Ectodermal cell (in vitro differentiated cells): ENCODE data around the gene NXPH1.
"Not testable (repeated sequence)": the region's sequence is repeated elsewhere in the genome, so short reads cannot be mapped to it uniquely, and the experiment has no call there.

ENCODE experiments used
- H3K27ac ChIP-seq: 2 replicates; pipeline ENCODE4 v1.7.0; 2013; ENCODE audit warnings: mild to moderate bottlenecking, low read depth, low read length; ENCODE audit not compliant: insufficient read depth, poor library complexity, severe bottlenecking
- H3K27me3 ChIP-seq: 2 replicates; pipeline ENCODE4 v1.7.0; 2013; ENCODE audit warnings: mild to moderate bottlenecking, low read length; ENCODE audit not compliant: insufficient read depth, control insufficient read depth, poor library complexity, severe bottlenecking
- H3K36me3 ChIP-seq: one replicate; pipeline ENCODE4 v1.7.0; 2013; ENCODE audit warnings: low read length; ENCODE audit not compliant: control insufficient read depth, insufficient read depth
- H3K4me1 ChIP-seq: one replicate; pipeline ENCODE4 v1.7.0; 2013; ENCODE audit warnings: low read length; ENCODE audit not compliant: control insufficient read depth, insufficient read depth
- H3K4me3 ChIP-seq: 2 replicates; pipeline ENCODE4 v1.7.0; 2013; ENCODE audit warnings: low read depth, low read length, control low read depth; ENCODE audit not compliant: insufficient read depth
- H3K9me3 ChIP-seq: 2 replicates; pipeline ENCODE4 v1.7.0; 2013; ENCODE audit warnings: mild to moderate bottlenecking, low read length, moderate library complexity; ENCODE audit not compliant: control insufficient read depth
- WGBS, 2 experiments: methylation state at CpG; one replicate each; pipeline ENCODE4 v1.1.7; 2013; ENCODE audit warnings: missing lambda C conversion rate in 2 of 2; 5-methylcytosine and 5-hydroxymethylcytosine counted together

Gene NXPH1

GRCh38 chr7:8668627-8669500, 235.5 kb downstream of the NXPH1 start:
- H3K4me3 ChIP-seq: no peak overlapping the region
- 87 to 90% methylated on average over 6 of the region's 6 CpGs for WGBS, 2 experiments
- peaks cover 4% of the 10 kb centered on the region for H3K9me3 ChIP-seq

GRCh38 chr7:8669501-8669851, 236.1 kb downstream of the NXPH1 start:
- no peak overlapping the region for H3K4me3 ChIP-seq
- H3K27me3 ChIP-seq: no peaks in the 10 kb centered on the region
- H3K36me3 ChIP-seq: no peaks in the 10 kb centered on the region
- H3K27ac ChIP-seq: no peak overlapping the region
- no peaks in the 10 kb centered on the region for H3K4me1 ChIP-seq
- peaks cover 4% of the 10 kb centered on the region for H3K9me3 ChIP-seq

More at GRCh38 chr7:8668627-8669500, 235.5 kb downstream of the NXPH1 start:
- Histone ChIP-seq H3K27me3 (no peaks in the 10 kb centered on the region), H3K36me3 (no peaks in the 10 kb centered on the region), H3K27ac (no peak overlapping the region), H3K4me1 (no peaks in the 10 kb centered on the region)

GRCh38 chr7:8684426-8684825, 251.0 kb downstream of the NXPH1 start:
- no peaks in the 10 kb centered on the region for H3K36me3 ChIP-seq
- H3K4me3 ChIP-seq: no peak overlapping the region
- H3K9me3 ChIP-seq: no peaks in the 10 kb centered on the region
- H3K4me1 ChIP-seq: no peaks in the 10 kb centered on the region
- H3K27ac ChIP-seq: no peak overlapping the region
- H3K27me3 ChIP-seq: no peaks in the 10 kb centered on the region
- WGBS, 2 experiments: 94 to 96% methylated on average over 4 of the region's 4 CpGs

GRCh38 chr7:8699875-8700624, 266.6 kb downstream of the NXPH1 start:
- Histone ChIP-seq H3K4me1 (no peaks in the 10 kb centered on the region), H3K27me3 (no peaks in the 10 kb centered on the region), H3K36me3 (no peaks in the 10 kb centered on the region), H3K4me3 (no peak overlapping the region), H3K9me3 (no peaks in the 10 kb centered on the region), H3K27ac (no peak overlapping the region)
- WGBS, 2 experiments: 82 to 87% methylated on average over 2 of the region's 3 CpGs

- Histone ChIP-seq H3K27me3 (no peaks in the 10 kb centered on the region), H3K36me3 (no peaks in the 10 kb centered on the region), H3K4me1 (no peaks in the 10 kb centered on the region), H3K27ac (no peak overlapping the region), H3K9me3 (no peaks in the 10 kb centered on the region), H3K4me3 (no peak overlapping the region)
Observed at GRCh38 chr7:8702807-8703206, 269.4 kb downstream of the NXPH1 start.

GRCh38 chr7:8710124-8710523, 276.7 kb downstream of the NXPH1 start:
- H3K27me3 ChIP-seq: no peaks in the 10 kb centered on the region
- H3K4me3 ChIP-seq: no peak overlapping the region
- H3K9me3 ChIP-seq: no peaks in the 10 kb centered on the region
- WGBS, 2 experiments: 77 to 94% methylated on average over 1 of the region's 2 CpGs
- no peaks in the 10 kb centered on the region for H3K36me3 ChIP-seq
- H3K27ac ChIP-seq: no peak overlapping the region
- H3K4me1 ChIP-seq: no peaks in the 10 kb centered on the region

GRCh38 chr7:8714791-8715190, 281.4 kb downstream of the NXPH1 start:
- no peaks in the 10 kb centered on the region for H3K27me3 ChIP-seq
- no peak overlapping the region for H3K27ac ChIP-seq
- no peaks in the 10 kb centered on the region for H3K36me3 ChIP-seq
- H3K4me1 ChIP-seq: no peaks in the 10 kb centered on the region
- H3K9me3 ChIP-seq: no peaks in the 10 kb centered on the region
- no peak overlapping the region for H3K4me3 ChIP-seq

- no peaks in the 10 kb centered on the region for H3K27me3 ChIP-seq
- no peak overlapping the region for H3K27ac ChIP-seq
- H3K4me1 ChIP-seq: no peaks in the 10 kb centered on the region
- H3K36me3 ChIP-seq: no peaks in the 10 kb centered on the region
- no peak overlapping the region for H3K4me3 ChIP-seq
- no peaks in the 10 kb centered on the region for H3K9me3 ChIP-seq
- 93 to 100% methylated on average over 1 of the region's 1 CpG for WGBS, 2 experiments
Observed at GRCh38 chr7:8719102-8719501, 285.7 kb downstream of the NXPH1 start.

GRCh38 chr7:8724080-8724718, 290.8 kb downstream of the NXPH1 start:
- H3K9me3 ChIP-seq: no peaks in the 10 kb centered on the region
- H3K4me3 ChIP-seq: no peak overlapping the region
- 18 to 25% methylated on average over 4 of the region's 4 CpGs for WGBS, 2 experiments
- H3K27ac ChIP-seq: no peak overlapping the region
- H3K4me1 ChIP-seq: no peaks in the 10 kb centered on the region
- no peaks in the 10 kb centered on the region for H3K27me3 ChIP-seq
- no peaks in the 10 kb centered on the region for H3K36me3 ChIP-seq

GRCh38 chr7:8731756-8732155, 298.3 kb downstream of the NXPH1 start:
- H3K4me1 ChIP-seq, H3K27me3 ChIP-seq, H3K4me3 ChIP-seq, H3K9me3 ChIP-seq, H3K36me3 ChIP-seq, H3K27ac ChIP-seq: not testable (repeated sequence)
- 94 to 97% methylated on average over 13 to 14 of the region's 14 CpGs for WGBS, 2 experiments
